Measurements from ENCODE around the gene SAMD3.
"Not testable (repeated sequence)": the region's sequence is repeated elsewhere in the genome, so short reads cannot be mapped to it uniquely, and the experiment has no call there.

GRCh38 chr6:130197816-130198482 is 24.8 kb downstream of the SAMD3 start:
- not testable (repeated sequence) for TF ChIP-seq EZH2 (conservative IDR thresholded peaks at IDR 0.05; ENCODE audit: low read depth, low read length); ZNF687 (CRISPR knock-in tag; IDR thresholded peaks at IDR 0.05)
